Endothelial cell of umbilical vein (primary cell): ENCODE measurements around the gene GRIK1. TPM values are rescaled to one million over a fixed set of nuclear protein-coding genes. Genes with fewer than 3 reads are reported as not detected.

Experiments
- BruUV-seq: library from RNA; stranded (reverse); fragments of 400-500 nt; replicated peaks from 2 replicates; lab custom pipeline; 2021; lab: Mats Ljungman, UMichigan
- CTCF ChIA-PET: fragments of 300-600, 350-600 bp; sonication (Branson Sonifier 250); formaldehyde crosslinking; loops from one replicate; lab custom pipeline; 2021; ENCODE audit warnings: antibody characterized with exemption, inconsistent platforms; lab: Charles Lee
- POLR2A ChIA-PET: fragments of 300-600, 350-600 bp; sonication (Branson Sonifier 250); formaldehyde crosslinking; loops from one replicate; lab custom pipeline; 2021; ENCODE audit warnings: antibody characterized with exemption, inconsistent platforms; lab: Charles Lee
- DNase-seq: peaks from one replicate; pipeline ENCODE4 v3.0.0-alpha.2; 2011; ENCODE audit warnings: low read depth, low spot score
- FAIRE-seq: peaks from 2 replicates; lab custom pipeline; 2011; peaks lifted over from hg19 to GRCh38; lab: Jason Lieb, UNC
- H2AFZ ChIP-seq: 2 replicates; pipeline ENCODE4 v1.6.0; 2012; ENCODE audit warnings: low read depth, low read length, control low read depth, inconsistent platforms
- H3K27ac ChIP-seq: 2 replicates; pipeline ENCODE4 v1.5.1; 2011; ENCODE audit warnings: low read depth, mild to moderate bottlenecking, control low read depth, low read length, moderate library complexity; ENCODE audit not compliant: insufficient read depth
- H3K27me3 ChIP-seq, 2 experiments: 2 replicates each; pipeline versions ENCODE4 v1.6.0 to v1.6.1; 2011; ENCODE audit warnings: low read length in 2 of 2, mixed read lengths in 1 of 2; ENCODE audit not compliant: control insufficient read depth in 2 of 2, insufficient read depth in 2 of 2
- H3K36me3 ChIP-seq, 2 experiments: 2 replicates in 1 of 2; 3 replicates in 1 of 2; pipeline ENCODE4 v1.5.1; 2011; ENCODE audit warnings: low read length in 2 of 2, mild to moderate bottlenecking in 1 of 2, moderate library complexity in 1 of 2; ENCODE audit not compliant: control insufficient read depth in 2 of 2, insufficient read depth in 2 of 2; ENCODE audit errors: extremely low read depth in 1 of 2
- H3K4me1 ChIP-seq: 3 replicates; pipeline ENCODE4 v1.5.1; 2011; ENCODE audit warnings: mild to moderate bottlenecking, low read length; ENCODE audit not compliant: control insufficient read depth, insufficient read depth; ENCODE audit errors: extremely low read depth
- H3K4me2 ChIP-seq: 2 replicates; pipeline ENCODE4 v1.6.1; 2011; ENCODE audit warnings: low read length, control low read depth, mixed read lengths; ENCODE audit not compliant: insufficient read depth
- H3K4me3 ChIP-seq, 3 experiments: fragments of 200-600 bp in 1 of 3; sonication (generic), shearing (Covaris generic) in 1 of 3; replicated peaks in 1 of 3; 2 replicates each; pipeline ENCODE4 v1.5.1; 2011 to 2016; ENCODE audit warnings: control low read depth in 3 of 3, low read length in 3 of 3, mild to moderate bottlenecking in 2 of 3, inconsistent platforms in 1 of 3, low read depth in 1 of 3, moderate library complexity in 1 of 3; ENCODE audit not compliant: insufficient read depth in 1 of 3
- H3K79me2 ChIP-seq: 2 replicates; pipeline ENCODE4 v1.6.0; 2012; ENCODE audit warnings: low read length, inconsistent platforms; ENCODE audit not compliant: control insufficient read depth, insufficient read depth
- H3K9ac ChIP-seq: replicated peaks from 2 replicates; pipeline ENCODE3; 2011; ENCODE audit warnings: low read length, control low read depth; ENCODE audit not compliant: insufficient read depth; ENCODE audit errors: extremely low read depth
- H3K9me1 ChIP-seq: replicated peaks from 3 replicates; pipeline ENCODE4 v1.6.0; 2011; ENCODE audit warnings: mild to moderate bottlenecking, low read length; ENCODE audit not compliant: control insufficient read depth, insufficient read depth; ENCODE audit errors: extremely low read depth
- H3K9me3 ChIP-seq: replicated peaks from 2 replicates; pipeline ENCODE4 v1.5.1; 2012; ENCODE audit warnings: low read length, inconsistent platforms; ENCODE audit not compliant: control insufficient read depth, insufficient read depth
- H4K20me1 ChIP-seq: replicated peaks from 2 replicates; pipeline ENCODE3; 2011; ENCODE audit warnings: mild to moderate bottlenecking, low read length; ENCODE audit not compliant: control insufficient read depth, insufficient read depth; ENCODE audit errors: extremely low read depth
- EZH2 ChIP-seq: IDR thresholded peaks from 2 replicates; pipeline ENCODE4 v1.6.1; 2012; ENCODE audit warnings: borderline replicate concordance, low read depth, mild to moderate bottlenecking, moderate library complexity, low read length, inconsistent platforms; ENCODE audit not compliant: severe bottlenecking
- FOS ChIP-seq: IDR thresholded peaks from 2 replicates; pipeline ENCODE4 v1.6.1; 2011; ENCODE audit warnings: mild to moderate bottlenecking, low read length, moderate library complexity, borderline replicate concordance; ENCODE audit not compliant: insufficient read depth
- GATA2 ChIP-seq: IDR thresholded peaks from 2 replicates; pipeline ENCODE4 v1.7.0; 2011; ENCODE audit warnings: low read depth, mild to moderate bottlenecking, moderate library complexity, mixed read lengths, low read length; ENCODE audit not compliant: insufficient read length, insufficient read depth
- JUN ChIP-seq: IDR thresholded peaks from 2 replicates; pipeline ENCODE4 v1.6.1; 2011; ENCODE audit warnings: borderline replicate concordance, low read depth; ENCODE audit not compliant: insufficient read length, insufficient read depth
- MAX ChIP-seq: IDR thresholded peaks from 2 replicates; pipeline ENCODE4 v1.6.1; 2011; ENCODE audit not compliant: insufficient read depth, insufficient read length
- MYC ChIP-seq: IDR thresholded peaks from one replicate; pipeline ENCODE4 v1.6.1; 2011; ENCODE audit warnings: mild to moderate bottlenecking, low read depth, low read length
- POLR2A ChIP-seq: IDR thresholded peaks from 2 replicates; pipeline ENCODE4 v1.6.1; 2012; ENCODE audit warnings: low read depth, mild to moderate bottlenecking, control low read depth, low read length
- POLR2AphosphoS5 ChIP-seq: IDR thresholded peaks from 2 replicates; pipeline ENCODE4 v1.6.1; 2012; ENCODE audit warnings: low read depth, mild to moderate bottlenecking, control low read depth, low read length, moderate library complexity; ENCODE audit not compliant: insufficient read depth
- dilution Hi-C: fragments of 300-500 bp; cut with MboI; formaldehyde crosslinking; loops from one replicate; pipeline ENCODE4 v1.15.0; 2019; ENCODE audit warnings: low sequenced_read_pairs; ENCODE audit not compliant: extremely low pct_ligation_motif_present
- intact Hi-C: fragments of 100-400 bp; cut with micrococcal nuclease; formaldehyde crosslinking; loops from one replicate; pipeline ENCODE4 v1.10.0; 2022
- polyA plus RNA-seq, 4 experiments: library from polyadenylated mRNA; depleted of rRNA in 3 of 4; stranded (reverse) in 3 of 4; unstranded in 1 of 4; fragments of >200 nt; gene quantifications; 2 replicates each; pipeline versions ENCODE4 v1.2.1 to v1.2.3, GENCODE V29; 2011 to 2012; ENCODE audit warnings: missing spikeins in 1 of 4
- total RNA-seq: library from RNA; stranded (reverse); gene quantifications from 2 replicates; pipeline ENCODE4 v1.2.3, GENCODE V29; 2021
- TF ChIP-seq, protein P1 (sequence below), 2 donors: IDR thresholded peaks; 1 replicate in 1 of 2; 2 replicates in 1 of 2; pipeline ENCODE4 v1.5.1; 2011; ENCODE audit warnings: low read length in 2 of 2, mild to moderate bottlenecking in 2 of 2, moderate library complexity in 2 of 2, control low read depth in 1 of 2, inconsistent platforms in 1 of 2, low read depth in 1 of 2; ENCODE audit not compliant: insufficient read depth in 1 of 2; ENCODE audit errors: extremely low read depth in 1 of 2

The GRIK1 gene
- total and polyA plus RNA-seq, 2 donors (not counting 3 experiments of a cell fraction or from before 2014, with no cell fraction given): not detected

GRCh38 chr21:29676395-29676794 is 263.4 kb downstream of the GRIK1 start:
- ChIA-PET POLR2A (no interaction called here), CTCF (no interaction called here)
- H3K9ac ChIP-seq: no peak overlapping the region
- DNase-seq: no peak
- H4K20me1 ChIP-seq: no peaks in the 10 kb centered on the region
- no peaks in the 10 kb centered on the region for H3K9me1 ChIP-seq
- H3K27me3 ChIP-seq: peaks cover 0 to 4% of the 10 kb centered on the region in 2 experiments
- no TSS peak for BruUV-seq
- H3K79me2 ChIP-seq: no peaks in the 10 kb centered on the region
- FAIRE-seq: no peak
- H3K4me2 ChIP-seq: no peak overlapping the region
- H2AFZ ChIP-seq: no peak overlapping the region
- TF ChIP-seq GATA2 (no peak), MYC (no peak), FOS (no peak), MAX (no peak), EZH2 (no peak), POLR2A (no peak), POLR2AphosphoS5 (no peak), JUN (no peak)
- TF ChIP-seq, protein P1, sequence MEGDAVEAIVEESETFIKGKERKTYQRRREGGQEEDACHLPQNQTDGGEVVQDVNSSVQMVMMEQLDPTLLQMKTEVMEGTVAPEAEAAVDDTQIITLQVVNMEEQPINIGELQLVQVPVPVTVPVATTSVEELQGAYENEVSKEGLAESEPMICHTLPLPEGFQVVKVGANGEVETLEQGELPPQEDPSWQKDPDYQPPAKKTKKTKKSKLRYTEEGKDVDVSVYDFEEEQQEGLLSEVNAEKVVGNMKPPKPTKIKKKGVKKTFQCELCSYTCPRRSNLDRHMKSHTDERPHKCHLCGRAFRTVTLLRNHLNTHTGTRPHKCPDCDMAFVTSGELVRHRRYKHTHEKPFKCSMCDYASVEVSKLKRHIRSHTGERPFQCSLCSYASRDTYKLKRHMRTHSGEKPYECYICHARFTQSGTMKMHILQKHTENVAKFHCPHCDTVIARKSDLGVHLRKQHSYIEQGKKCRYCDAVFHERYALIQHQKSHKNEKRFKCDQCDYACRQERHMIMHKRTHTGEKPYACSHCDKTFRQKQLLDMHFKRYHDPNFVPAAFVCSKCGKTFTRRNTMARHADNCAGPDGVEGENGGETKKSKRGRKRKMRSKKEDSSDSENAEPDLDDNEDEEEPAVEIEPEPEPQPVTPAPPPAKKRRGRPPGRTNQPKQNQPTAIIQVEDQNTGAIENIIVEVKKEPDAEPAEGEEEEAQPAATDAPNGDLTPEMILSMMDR (IDR thresholded peaks at IDR 0.05; ENCODE audit: extremely low read depth in 1 of 2, insufficient read depth in 1 of 2, low read depth in 1 of 2, low read length in 2 of 2): no peak
- no peak overlapping the region for H3K4me3 ChIP-seq
- dilution Hi-C loops (no loop called here), intact Hi-C loops (no loop called here)
- no peaks in the 10 kb centered on the region for H3K9me3 ChIP-seq
- H3K36me3 ChIP-seq: no peaks in the 10 kb centered on the region
- H3K4me1 ChIP-seq: no peaks in the 10 kb centered on the region
- no peak overlapping the region for H3K27ac ChIP-seq
